ENCODE measurements around the gene CASKIN2. TPM values are rescaled to one million over a fixed set of nuclear protein-coding genes. Genes with fewer than 3 reads are reported as not detected.

CASKIN2 gene
- total and polyA plus RNA-seq, 2 experiments from 2014 or later, result 1.9 to 6.2 TPM

- in situ Hi-C loops (cut with MboI), result no loop called here
- Histone ChIP-seq H3K4me1 (ENCODE audit: insufficient read depth) (no peaks in the 10 kb centered on the region), H3K27ac (no peak overlapping the region), H3K36me3 (ENCODE audit: low read depth) (no peaks in the 10 kb centered on the region), H3K27me3 (replicated peaks; ENCODE audit: insufficient read depth) (no peaks in the 10 kb centered on the region), H4K20me1 (ENCODE audit: insufficient read depth) (no peaks in the 10 kb centered on the region), H3K79me2 (ENCODE audit: insufficient read depth) (no peaks in the 10 kb centered on the region), H3K9me3 (ENCODE audit: low read depth) (no peaks in the 10 kb centered on the region), H3F3A (ENCODE audit: insufficient read depth) (no peaks in the 10 kb centered on the region), H3K4me3 (no peak overlapping the region), H3K4me2 (ENCODE audit: unreplicated experiment) (no peak overlapping the region), H3K9me2 (ENCODE audit: insufficient read depth) (no peaks in the 10 kb centered on the region), H2AFZ (no peak overlapping the region), H3K9ac (no peak overlapping the region)
- no peak for DNase-seq
- no peak for TF ChIP-seq EZH2phosphoT487 (IDR thresholded peaks at IDR 0.05; ENCODE audit: insufficient read depth, low read depth)
- no peak for TF ChIP-seq EZH2 (IDR thresholded peaks at IDR 0.05; ENCODE audit: insufficient read depth, poor library complexity, severe bottlenecking)
- 58 to 75% methylated on average over 7 of the region's 7 CpGs for WGBS, 2 experiments (ENCODE audit: low coverage in 1 of 2, low lambda C conversion rate in 2 of 2, missing lambda C conversion rate in 2 of 2)
Observed at GRCh38 chr17:75551266-75551665, 35.9 kb upstream of the CASKIN2 start.

DNA sequence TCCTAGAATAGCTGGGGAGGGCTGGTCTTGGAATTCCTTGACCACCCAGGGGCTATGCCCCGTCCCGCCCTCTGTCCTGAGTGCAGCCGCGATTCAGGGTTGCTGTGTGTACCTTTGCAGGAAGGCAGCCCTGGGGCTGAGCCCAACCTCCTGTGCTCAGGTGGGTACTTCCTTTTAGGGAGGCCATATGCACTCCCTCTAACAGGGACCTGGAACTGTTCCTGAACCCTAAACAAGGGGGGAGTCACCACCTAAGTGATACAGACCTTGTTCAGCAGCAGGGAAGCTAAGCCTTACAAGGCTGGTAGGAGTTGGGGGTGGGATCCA lies 34.8 kb upstream of the CASKIN2 start:
- Histone ChIP-seq H3K4me3 (no peak overlapping the region), H3K36me3 (ENCODE audit: low read depth) (no peaks in the 10 kb centered on the region), H3K9me3 (ENCODE audit: low read depth) (no peaks in the 10 kb centered on the region), H3F3A (ENCODE audit: insufficient read depth) (no peaks in the 10 kb centered on the region), H4K20me1 (ENCODE audit: insufficient read depth) (no peaks in the 10 kb centered on the region), H3K4me2 (ENCODE audit: unreplicated experiment) (no peak overlapping the region), H3K27ac (no peak overlapping the region), H3K9me2 (ENCODE audit: insufficient read depth) (no peaks in the 10 kb centered on the region), H3K9ac (no peak overlapping the region), H3K4me1 (ENCODE audit: insufficient read depth) (no peaks in the 10 kb centered on the region), H3K79me2 (ENCODE audit: insufficient read depth) (no peaks in the 10 kb centered on the region), H2AFZ (no peak overlapping the region), H3K27me3 (replicated peaks; ENCODE audit: insufficient read depth) (no peaks in the 10 kb centered on the region)
- TF ChIP-seq EZH2phosphoT487 (IDR thresholded peaks at IDR 0.05; ENCODE audit: insufficient read depth, low read depth) (no peak), EZH2 (IDR thresholded peaks at IDR 0.05; ENCODE audit: insufficient read depth, poor library complexity, severe bottlenecking) (no peak)
- in situ Hi-C loops (cut with MboI), result no loop called here
- 64 to 70% methylated on average over 4 of the region's 4 CpGs for WGBS, 2 experiments (ENCODE audit: low coverage in 1 of 2, low lambda C conversion rate in 2 of 2, missing lambda C conversion rate in 2 of 2)
- DNase-seq, result no peak

DNA sequence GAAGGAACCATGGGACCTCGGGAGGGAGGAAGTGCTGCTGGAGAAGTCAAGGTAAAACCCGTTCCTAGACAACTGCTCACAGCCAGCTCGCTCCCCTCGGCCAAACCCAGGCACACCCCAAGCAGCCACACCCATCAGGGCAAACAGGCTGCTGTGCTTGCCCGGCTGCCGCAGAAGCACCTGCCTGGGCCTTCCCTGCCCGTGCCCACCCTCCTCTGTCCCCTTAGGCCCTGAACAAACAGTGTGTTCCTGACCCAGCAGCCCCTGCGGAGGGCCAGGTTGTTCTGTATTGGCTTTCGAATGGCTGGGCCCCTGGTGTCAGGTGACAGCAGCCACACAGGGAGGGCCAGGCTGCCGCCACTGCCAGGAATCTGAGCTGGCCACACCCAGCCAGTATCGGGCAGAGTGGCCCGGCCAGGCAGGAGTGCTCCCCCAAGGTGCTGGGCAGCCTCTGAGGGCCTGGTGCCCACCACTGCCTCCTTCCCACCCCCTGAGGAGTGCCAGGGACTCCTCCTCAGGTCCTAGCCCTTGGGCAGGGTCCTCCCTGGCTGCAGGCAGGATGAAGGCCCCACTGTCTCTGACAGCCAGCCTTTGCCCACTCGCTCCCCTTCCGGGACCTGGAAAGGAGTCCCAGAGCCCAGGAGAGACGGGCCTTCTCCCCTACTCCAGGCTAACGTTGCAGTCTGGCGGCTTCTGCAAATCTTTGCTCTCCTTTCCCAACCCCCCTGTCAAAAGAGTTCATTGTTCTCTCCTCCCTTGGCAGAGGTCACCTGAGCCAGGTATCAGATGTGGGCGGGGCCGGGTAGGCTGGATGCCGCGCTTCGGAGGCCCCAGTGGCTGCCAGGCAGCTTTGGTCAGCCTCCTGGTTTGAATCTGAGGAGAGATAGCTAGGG lies 34.2 kb upstream of the CASKIN2 start:
- DNase-seq, result no peak
- Histone ChIP-seq H2AFZ (no peak overlapping the region), H3K4me2 (ENCODE audit: unreplicated experiment) (no peak overlapping the region), H3F3A (ENCODE audit: insufficient read depth) (no peaks in the 10 kb centered on the region), H3K4me3 (no peak overlapping the region), H3K9me3 (ENCODE audit: low read depth) (no peaks in the 10 kb centered on the region), H3K9me2 (ENCODE audit: insufficient read depth) (no peaks in the 10 kb centered on the region), H3K79me2 (ENCODE audit: insufficient read depth) (no peaks in the 10 kb centered on the region), H3K4me1 (ENCODE audit: insufficient read depth) (no peaks in the 10 kb centered on the region), H3K27me3 (replicated peaks; ENCODE audit: insufficient read depth) (no peaks in the 10 kb centered on the region), H3K36me3 (ENCODE audit: low read depth) (no peaks in the 10 kb centered on the region), H3K27ac (no peak overlapping the region), H4K20me1 (ENCODE audit: insufficient read depth) (no peaks in the 10 kb centered on the region), H3K9ac (no peak overlapping the region)
- in situ Hi-C loops (cut with MboI), result no loop called here
- 45 to 49% methylated on average over 18 to 22 of the region's 22 CpGs for WGBS, 2 experiments (ENCODE audit: low coverage in 1 of 2, low lambda C conversion rate in 2 of 2, missing lambda C conversion rate in 2 of 2)
- no peak for TF ChIP-seq EZH2phosphoT487 (IDR thresholded peaks at IDR 0.05; ENCODE audit: insufficient read depth, low read depth)
- TF ChIP-seq EZH2 (IDR thresholded peaks at IDR 0.05; ENCODE audit: insufficient read depth, poor library complexity, severe bottlenecking), result no peak

GRCh38 chr17:75548813-75549212 lies 33.5 kb upstream of the CASKIN2 start:
- DNase-seq, result no peak
- Histone ChIP-seq H3K9ac (no peak overlapping the region), H3K36me3 (ENCODE audit: low read depth) (no peaks in the 10 kb centered on the region), H3K27me3 (replicated peaks; ENCODE audit: insufficient read depth) (no peaks in the 10 kb centered on the region), H3K4me1 (ENCODE audit: insufficient read depth) (no peaks in the 10 kb centered on the region), H3K27ac (no peak overlapping the region), H3F3A (ENCODE audit: insufficient read depth) (no peaks in the 10 kb centered on the region), H4K20me1 (ENCODE audit: insufficient read depth) (no peaks in the 10 kb centered on the region), H3K4me2 (ENCODE audit: unreplicated experiment) (no peak overlapping the region), H2AFZ (no peak overlapping the region), H3K4me3 (no peak overlapping the region), H3K9me2 (ENCODE audit: insufficient read depth) (no peaks in the 10 kb centered on the region), H3K79me2 (ENCODE audit: insufficient read depth) (no peaks in the 10 kb centered on the region), H3K9me3 (ENCODE audit: low read depth) (no peaks in the 10 kb centered on the region)
- 50 to 64% methylated on average over 5 of the region's 5 CpGs for WGBS, 2 experiments (ENCODE audit: low coverage in 1 of 2, low lambda C conversion rate in 2 of 2, missing lambda C conversion rate in 2 of 2)
- in situ Hi-C loops (cut with MboI), result no loop called here
- TF ChIP-seq EZH2 (IDR thresholded peaks at IDR 0.05; ENCODE audit: insufficient read depth, poor library complexity, severe bottlenecking) (no peak), EZH2phosphoT487 (IDR thresholded peaks at IDR 0.05; ENCODE audit: insufficient read depth, low read depth) (no peak)
